Brain pericyte (primary cell): ENCODE measurements around the gene BLTP3B.

Source experiments
- DNase-seq: peaks from one replicate; pipeline ENCODE4 v3.0.0-alpha.2; 2012; ENCODE audit warnings: low read depth, low spot score

BLTP3B gene

DNA sequence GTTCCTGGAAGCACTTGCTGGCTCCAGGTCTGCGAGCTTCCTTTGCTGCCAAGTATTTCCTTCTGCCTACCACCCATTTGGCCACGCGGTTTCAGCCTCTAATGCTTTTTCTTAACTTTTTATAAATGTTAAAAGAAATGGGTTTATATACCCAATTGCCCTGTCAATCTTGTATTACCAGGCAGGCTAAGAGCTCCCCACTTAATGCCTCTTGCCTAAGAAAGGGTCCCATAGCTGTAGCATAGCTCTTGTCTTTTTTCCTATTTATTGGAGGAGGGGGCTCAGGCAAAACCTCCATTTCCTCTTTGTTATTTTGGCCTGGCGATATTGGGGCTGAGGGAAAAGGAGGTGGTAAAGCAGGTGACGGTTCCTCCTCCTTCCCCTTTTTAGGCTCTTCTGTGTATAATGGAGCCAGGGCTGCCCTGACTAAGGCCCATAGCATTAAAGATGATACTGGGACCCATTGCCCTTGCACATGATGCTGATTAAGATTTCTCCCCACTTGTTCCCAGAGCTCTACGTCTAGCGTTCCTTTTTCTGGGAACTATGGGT is 21.6 kb upstream of the BLTP3B start:
- DNase-seq: no peak

DNA sequence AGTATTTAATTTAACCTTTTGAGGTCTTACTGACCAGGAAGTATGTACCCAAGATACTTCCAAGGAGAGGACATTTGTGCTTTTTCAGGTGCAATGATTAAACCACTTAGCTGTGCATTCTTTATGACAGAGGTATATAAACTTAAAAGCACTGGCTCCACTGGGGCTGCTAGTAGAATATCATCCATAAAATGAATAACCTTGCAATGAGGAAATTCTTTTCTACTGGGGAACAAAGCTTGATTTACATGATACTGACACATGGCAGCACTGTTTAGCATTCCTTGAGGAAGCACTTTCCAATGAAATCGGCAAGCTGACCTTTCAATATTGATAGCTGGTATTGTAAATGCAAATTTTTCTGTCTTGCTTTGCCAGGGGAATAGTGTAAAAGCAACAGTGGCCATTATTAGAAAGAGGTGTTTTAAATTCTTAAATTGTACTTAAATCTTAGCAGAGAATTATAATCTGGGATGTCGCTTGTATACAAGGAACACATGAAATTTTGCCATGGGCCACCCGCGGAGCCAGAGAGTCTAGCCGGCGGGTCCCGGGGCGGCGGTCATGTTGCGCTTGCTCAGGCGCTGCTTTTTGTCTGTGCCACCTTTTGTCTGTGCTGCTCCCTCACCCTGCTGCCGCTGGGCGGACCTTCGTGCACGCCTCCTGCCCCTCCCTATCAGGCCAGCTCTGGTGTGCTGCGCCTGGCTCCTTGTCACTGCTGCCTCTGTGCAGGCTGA is 20.9 kb upstream of the BLTP3B start:
- no peak for DNase-seq

- no peak for DNase-seq
Observed at GRCh38 chr12:100159391-100160104, 16.9 kb upstream of the BLTP3B start.

DNA sequence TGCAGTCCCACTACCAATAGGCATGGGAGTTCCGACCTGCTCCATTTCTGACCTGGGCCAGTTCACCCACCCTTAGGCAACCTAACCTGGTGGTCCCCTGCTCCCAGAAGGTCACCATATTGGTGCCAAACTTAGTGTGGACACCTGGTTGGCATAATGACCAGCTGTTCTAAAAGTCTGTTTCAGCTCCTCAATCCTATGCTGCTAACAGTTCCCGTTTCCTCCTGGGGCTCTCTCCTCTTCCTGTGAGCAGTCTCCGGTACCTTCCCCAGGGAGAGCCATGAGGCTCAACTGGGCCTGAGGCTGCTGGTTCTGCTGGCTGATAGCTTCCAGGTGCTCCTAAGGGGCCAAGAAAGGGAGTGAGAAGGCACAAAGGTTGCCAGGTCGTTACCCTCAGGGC is 15.9 kb upstream of the BLTP3B start:
- no peak for DNase-seq

DNA sequence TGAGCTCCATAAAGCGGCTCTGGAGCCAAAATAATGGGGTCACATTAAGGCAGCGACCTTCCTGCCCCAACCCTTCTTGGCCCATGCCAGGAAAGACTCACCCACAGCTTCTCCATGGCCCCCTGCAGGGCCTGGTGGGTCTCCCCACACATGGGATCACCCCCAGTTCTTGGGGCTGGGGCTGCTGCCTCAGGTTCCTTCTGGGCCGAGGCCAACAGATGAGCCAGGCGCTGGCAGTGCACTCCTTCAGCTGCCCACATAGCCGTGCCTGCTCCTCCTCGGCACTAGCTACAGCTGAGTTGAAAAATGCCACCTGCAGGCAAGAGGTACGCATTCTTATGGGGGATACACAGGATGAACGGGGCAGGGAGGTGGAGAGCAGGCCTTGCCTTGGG is 14.8 kb upstream of the BLTP3B start:
- no peak for DNase-seq

- DNase-seq: no peak
Observed at GRCh38 chr12:100156731-100157426, 14.2 kb upstream of the BLTP3B start.

GRCh38 chr12:100154474-100155247 is 12.0 kb upstream of the BLTP3B start:
- DNase-seq: no peak

GRCh38 chr12:100153131-100153530 is 10.5 kb upstream of the BLTP3B start:
- no peak for DNase-seq

GRCh38 chr12:100151769-100152168 is 9.1 kb upstream of the BLTP3B start:
- no peak for DNase-seq

GRCh38 chr12:100146252-100146651 is 3.6 kb upstream of the BLTP3B start:
- no peak for DNase-seq

DNA sequence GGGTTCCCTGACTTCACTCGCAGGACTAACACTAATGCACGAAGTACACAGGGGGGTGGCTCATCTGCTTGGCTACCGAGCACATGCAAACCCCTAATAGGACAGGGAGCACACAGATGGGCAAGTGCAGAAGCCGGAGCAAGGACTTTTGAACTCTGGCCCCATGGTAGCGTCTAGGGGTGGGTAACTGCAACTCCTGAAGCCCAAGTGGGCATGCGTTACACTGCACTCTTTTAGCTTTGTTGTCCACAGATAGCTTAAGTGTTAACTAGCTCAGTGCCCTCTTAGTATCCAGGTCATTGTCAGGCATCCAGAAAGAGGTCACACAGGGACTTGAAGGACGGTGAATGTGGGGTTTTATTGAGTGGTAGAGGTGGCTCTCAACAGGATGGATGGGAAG is 3.0 kb upstream of the BLTP3B start:
- DNase-seq: no peak

DNA sequence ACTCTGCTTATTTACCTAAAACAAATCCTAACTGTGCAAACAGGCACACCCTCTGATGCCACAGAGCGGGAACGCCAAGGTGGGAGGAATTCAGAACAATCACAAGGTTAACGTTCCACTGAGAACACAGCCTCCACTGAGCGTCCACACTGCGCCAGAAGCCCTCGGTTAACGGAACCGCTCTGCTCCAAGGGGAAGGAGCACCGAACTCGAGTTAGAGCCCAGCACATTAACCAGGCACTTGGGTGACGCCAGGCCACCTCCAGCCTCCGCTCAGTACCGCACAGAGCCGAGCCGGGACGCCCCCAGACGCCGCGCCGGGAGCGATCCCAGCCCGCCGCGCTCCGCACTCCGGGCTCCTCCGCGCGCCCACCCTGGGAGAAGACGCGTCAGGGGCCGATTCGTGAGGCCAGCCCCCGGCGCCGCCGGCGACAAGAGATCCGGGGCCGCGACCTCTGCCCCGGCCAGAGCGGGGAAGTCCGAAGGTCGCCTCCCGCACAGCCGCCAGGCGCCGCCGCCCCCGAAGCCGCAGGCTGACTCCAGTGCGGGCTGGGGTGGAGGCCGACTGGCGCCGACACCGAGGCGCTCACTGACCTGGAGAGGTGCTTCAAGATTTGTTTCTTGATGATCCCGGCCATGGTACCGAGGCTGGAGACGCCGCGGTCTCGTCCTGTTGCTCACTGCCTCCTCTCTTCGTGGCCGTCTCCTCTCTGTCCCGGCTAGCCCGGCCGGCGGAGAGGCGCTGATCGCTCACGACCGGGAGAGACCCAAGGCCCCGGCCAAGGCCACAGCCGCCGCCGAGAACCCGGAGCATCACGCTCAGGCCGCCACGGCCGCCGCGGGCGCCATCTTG is 450 bp downstream of the BLTP3B start:
- DNase-seq: no peak

- DNase-seq: no peak
Observed at GRCh38 chr12:100141666-100141997, 1.0 kb downstream of the BLTP3B start.

GRCh38 chr12:100138803-100139098 is 3.9 kb downstream of the BLTP3B start:
- DNase-seq: no peak

DNA sequence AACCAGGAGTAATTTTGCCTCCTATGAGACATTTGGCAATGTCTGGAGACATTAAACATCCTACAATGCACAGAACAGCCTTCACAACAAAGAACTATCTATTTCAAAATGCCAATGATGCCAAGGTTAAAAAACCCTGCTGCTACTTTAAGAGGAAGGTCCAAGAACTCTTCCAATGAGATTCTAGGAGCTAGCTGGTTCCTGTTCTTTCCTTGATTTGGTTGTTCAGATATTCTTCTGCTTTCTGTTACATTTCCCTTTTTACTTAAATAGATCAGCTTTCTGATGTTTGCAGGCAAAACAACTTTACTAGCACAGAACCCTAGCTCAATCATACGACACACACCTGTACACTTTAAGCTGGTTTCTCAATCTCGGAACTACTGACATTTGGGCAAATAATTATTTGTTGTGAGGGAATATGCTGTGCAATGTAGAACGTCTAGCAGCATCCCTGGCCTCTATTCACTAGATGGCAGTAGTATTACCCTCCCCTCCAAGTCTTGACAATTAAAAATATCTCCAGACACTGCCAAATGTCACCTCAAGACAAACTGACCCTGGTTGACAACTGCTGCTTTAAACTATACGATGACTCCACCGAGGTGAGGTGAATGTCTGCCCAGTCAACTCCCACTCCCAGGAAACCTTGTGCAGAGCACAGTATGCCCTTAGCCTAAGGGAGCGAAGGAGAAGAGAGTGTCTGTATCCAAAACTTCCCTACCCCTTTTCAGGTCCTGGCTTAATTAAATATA is 4.4 kb downstream of the BLTP3B start:
- DNase-seq: no peak

DNA sequence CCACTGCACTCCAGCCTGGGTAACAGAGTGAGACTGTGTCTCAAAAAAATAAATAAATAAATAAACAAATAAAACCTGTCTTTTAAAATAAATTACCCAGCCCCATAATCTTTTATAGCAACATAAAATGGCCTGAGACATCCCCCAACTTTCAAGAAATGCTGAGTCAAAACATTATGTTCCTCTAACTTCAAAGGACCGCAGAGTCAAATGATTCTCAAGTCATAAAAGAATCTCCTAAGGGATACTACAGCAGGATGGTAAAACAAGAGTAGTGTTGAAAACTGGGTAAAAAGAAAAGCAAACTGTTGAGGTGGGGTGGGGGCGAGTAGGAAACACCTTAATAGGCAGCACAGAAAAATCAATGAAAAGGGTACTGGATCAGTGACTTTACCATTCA is 9.5 kb downstream of the BLTP3B start:
- DNase-seq: no peak

DNA sequence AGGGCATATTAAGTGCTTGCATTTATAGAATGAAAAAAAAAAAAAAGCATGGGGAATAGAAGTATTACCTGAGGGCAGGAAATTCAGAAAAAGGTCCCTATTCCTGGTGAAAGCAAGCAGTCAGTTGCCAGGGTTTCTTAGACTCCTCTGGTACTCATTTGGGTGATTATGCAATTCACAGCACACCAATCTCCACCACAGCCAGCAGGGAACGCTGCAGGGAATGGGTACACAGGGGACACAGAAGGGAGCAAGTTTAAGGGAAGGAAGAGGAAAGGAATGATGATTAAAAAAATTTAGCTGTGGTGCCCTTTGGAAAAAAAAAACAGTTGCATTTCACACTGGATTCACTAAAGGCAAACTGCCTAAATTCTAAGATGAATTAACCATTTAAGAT is 14.2 kb downstream of the BLTP3B start:
- DNase-seq: no peak

DNA sequence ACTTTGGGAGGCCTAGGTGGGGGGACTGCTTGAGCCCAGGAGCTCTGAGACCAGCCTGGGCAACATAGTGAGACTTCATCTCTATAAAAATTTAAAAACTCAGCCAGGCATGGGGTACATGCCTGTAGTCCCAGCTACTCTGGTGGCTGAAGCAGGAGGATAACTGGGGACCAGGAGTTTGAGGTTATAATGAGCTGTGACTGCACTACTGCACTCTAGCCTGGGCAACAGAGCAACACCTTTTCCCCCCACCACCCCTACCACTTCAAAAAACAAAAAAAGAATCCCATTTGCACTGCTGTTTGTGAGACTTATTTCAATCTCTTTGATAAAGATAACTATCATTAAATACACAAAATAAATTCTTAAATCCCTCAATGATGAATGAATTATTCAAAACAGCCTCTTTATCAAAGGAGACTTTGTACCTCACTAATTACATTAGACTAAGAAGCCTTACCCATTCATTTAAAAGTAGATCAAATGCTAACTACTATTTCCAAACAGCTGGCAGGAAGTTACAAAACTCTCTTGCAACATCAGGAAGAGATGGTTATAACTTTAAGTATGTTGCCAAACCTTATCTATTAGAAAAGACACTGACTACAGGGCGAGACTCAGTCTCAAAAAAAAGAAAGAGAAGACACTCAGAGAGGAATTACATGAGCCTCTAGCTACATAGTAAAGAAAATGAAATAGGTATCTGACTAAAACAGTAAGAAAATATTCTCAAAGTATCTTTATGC is 14.7 kb downstream of the BLTP3B start:
- DNase-seq: no peak

- no peak for DNase-seq
Observed at GRCh38 chr12:100123316-100124095, 19.2 kb downstream of the BLTP3B start.
